T-helper 2 cell (primary cell): ENCODE data around the gene TFB1M.
"Not testable (repeated sequence)": the region's sequence is repeated elsewhere in the genome, so short reads cannot be mapped to it uniquely, and the experiment has no call there.

ENCODE experiments used
- DNase-seq, 5 experiments: peaks; one replicate each; pipeline versions ENCODE4 v3.0.0 to v3.0.0-alpha.2; 2012 to 2022
- total RNA-seq, 2 donors: gene quantifications; one replicate each; lab custom pipeline; 2026; lab: John Stamatoyannopoulos, UW

Gene TFB1M
- 4.4 to 11.8 reads per million in 2 donors for total RNA-seq

DNA sequence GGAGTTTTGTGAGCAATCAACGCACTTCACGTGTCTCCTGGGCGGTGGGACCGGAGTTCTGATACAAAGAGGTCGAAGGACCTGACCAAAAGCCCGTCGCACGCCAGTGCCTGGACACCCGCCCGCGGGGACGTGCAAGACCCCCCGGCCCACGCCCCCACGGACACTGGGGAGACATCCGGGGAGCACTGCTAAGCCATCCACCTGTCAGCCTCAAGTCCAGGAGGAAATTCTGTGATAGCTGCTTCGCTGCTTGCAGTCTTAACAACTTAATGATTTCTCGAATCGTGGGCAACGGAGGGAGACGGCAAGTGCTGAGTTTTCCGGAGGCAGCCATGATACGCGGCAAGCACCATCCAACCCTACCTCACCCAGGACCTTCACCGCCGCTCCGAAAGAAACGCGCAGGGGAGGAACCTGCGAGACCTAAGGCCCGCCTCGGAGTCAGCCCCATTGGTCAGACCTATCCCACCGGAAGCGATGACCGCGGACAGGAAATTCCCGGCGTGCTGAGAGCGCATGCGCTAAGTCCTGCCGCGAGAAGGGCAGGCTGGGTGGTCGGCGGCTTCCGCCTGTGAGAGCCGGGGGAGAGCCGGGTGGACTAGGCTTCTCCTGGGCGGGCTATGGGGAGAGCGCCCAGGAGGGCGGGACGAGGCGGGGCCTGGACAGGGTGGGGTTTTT lies at the start of gene TFB1M:
Gene TFB1M, minus strand, starts transcription at position 393 of the 681 bp plus-strand sequence. Its CDS starts 56 bp downstream, at position 337.
- DNase-seq, result peak; percentile 88 to 99 (median 97)

DNA sequence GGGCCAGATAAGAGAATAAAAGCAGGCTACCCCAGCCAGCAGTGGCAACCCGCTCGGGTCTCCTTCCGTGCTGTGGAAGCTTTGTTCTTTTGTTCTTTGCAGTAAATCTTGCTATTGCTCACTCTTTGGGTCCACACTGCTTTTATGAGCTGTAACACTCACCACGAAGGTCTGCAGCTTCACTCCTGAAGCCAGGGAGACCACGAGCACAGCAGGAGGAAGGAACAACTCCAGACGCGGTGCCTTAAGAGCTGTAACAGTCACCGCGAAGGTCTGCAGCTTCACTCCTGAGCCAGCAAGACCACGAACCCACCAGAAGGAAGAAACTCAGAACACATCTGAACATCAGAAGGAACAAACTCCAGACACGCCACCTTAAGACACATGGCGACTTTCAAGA lies 49.7 kb upstream of the TFB1M start:
- DNase-seq, result not testable (repeated sequence)

DNA sequence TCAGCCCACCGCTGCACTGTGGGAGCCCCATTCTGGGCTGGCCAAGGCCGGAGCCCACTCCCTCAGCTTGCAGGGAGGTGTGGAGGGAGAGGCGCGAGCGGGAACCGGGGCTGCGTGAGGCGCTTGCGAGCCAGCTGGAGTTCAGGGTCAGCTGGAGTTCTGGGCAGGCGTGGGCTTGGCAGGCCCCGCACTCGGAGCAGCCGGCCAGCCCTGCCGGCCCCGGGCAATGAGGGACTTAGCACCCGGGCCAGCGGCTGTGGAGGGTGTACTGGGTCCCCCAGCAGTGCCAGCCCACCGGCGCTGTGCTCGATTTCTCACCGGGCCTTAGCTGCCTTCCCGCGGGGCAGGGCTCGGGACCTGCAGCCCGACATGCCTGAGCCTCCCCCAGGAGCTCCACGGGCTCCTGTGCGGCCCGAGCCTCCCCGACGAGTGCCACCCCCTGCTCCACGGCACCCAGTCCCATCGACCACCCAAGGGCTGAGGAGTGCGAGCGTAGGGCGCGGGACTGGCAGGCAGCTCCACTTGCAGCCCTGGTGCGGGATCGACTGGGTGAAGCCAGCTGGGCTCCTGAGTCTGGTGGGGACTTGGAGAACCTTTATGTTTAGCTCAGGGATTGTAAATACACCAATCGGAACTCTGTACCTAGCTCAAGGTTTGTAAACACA lies 48.8 kb upstream of the TFB1M start:
- not testable (repeated sequence) for DNase-seq

DNA sequence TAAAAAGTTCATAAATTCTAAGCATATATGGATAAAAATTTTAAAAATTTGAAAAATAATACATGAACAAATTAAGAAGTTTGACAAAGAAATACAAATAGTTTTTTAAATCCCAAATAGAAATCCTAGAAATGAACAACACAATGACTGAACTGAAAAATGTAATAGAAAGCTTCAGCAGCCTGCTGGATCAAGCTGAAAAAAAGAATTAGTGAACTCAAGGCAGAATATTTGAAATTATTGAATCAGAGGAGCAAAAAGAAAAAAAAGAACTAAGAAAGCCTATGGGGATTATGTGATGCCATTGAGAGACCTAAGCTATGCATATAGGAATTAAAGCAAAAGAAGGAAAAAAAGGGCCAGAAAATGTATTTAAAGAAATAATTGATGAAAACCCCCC lies 39.9 kb upstream of the TFB1M start:
- DNase-seq, result no peak

DNA sequence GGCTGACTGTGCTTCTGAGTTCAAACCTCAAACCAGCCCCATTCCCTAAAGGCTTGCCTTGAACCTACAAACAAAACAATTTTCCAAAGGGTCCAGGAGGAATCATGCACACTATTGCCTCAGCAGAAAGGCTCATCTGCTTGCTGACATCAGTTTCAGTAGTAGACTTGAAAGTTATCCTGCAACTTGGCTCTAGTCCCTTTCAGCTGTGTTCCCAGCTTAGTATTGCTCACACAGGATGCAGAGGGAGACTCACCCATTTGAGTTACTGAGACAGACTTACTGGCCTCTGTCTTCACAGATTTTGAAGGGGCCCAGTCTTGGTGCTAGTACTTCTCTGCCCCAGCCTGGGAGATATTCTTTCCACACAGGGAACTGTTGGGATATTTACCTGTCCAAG lies 38.5 kb upstream of the TFB1M start:
- no peak for DNase-seq

DNA sequence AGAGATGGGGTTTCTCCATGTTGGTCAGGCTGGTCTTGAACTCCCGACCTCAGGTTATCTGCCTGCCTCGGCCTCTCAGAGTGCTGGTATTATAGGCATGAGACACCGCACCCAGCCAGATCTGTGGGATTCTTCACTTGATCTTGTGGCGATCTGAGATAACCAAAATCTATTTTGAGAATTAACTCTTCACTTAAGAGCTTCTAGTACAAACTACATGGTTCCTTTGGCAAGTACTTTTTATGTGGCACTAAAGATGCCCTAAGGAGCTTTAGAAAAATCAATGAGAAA lies 37.8 kb upstream of the TFB1M start:
- no peak for DNase-seq

DNA sequence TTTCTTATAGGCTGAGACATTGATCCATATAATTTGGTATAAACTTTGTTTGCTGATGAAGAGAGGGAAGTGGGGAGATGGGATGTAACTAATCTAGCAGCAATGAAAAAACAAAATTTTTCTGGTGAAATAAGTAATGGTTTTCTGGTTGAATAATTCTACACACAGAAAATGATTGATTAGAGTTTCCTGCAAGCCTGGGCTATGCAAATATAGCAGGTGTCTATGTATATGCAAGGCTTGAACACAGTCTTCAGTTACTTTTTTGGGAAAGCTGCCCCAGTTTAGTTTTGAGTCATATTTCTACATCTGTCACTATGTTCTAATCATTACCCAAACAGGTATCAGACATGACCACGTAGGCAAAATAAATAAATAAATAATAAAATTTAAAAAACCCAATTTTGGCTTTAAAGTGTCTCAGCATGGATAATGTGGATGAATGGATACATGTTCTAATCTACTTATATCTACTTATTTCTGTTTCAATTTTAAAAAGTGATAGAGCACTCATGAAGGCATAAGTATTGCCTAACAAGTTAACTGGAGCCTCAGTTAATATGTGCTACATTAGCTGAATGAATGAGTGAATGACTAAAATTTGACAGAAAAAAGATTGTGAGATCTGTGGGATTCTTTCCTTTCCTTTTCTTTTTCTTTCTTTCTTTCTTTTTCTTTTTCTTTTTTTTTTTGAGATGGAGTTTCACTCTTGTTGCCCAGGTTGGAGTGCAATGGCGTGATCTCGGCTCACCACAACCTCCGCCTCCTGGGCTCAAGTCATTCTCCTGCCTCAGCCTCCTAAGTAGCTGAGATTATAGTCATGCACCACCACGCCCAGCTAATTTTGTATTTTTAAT lies 37.2 kb upstream of the TFB1M start:
- DNase-seq, result no peak

DNA sequence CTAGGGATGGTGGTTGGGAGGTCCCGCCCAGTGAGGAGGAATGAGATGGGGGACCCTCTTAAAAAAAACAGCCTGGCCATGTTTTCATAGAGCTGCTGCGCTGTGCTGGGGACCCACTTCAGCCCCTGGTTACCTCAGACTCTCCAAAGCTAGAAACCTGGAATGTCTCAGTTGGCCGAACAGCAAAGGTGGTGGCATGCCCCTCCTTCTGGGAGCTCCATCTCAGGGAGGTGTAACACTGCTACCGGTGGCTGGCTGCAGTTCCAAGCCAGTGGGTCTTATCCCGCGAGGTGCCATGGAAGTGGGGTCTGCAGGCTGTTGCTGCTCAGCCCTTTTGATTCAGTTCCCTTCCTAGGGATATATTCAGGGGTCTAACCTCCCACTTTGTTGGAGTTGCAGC lies 35.7 kb upstream of the TFB1M start:
- no peak for DNase-seq

DNA sequence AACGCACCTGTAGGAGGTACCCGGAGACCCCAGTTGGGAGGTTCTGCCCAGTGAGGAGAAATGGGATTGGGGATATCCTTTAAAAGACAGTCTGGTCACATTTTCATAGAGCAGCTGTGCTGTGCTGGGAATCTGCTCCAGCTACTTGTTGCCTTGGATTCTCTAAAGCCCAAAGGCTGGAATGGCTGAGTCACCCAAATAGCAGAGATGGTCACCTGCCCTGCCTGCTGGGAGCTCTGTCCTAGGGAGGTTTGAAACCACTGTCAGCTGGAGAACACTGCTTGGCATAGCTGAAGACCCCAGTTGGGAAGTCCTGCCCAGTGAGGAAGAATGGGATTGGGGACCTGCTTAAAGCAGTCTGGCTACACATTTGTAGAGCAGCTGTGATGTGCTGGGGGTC lies 34.8 kb upstream of the TFB1M start:
- DNase-seq, result no peak

DNA sequence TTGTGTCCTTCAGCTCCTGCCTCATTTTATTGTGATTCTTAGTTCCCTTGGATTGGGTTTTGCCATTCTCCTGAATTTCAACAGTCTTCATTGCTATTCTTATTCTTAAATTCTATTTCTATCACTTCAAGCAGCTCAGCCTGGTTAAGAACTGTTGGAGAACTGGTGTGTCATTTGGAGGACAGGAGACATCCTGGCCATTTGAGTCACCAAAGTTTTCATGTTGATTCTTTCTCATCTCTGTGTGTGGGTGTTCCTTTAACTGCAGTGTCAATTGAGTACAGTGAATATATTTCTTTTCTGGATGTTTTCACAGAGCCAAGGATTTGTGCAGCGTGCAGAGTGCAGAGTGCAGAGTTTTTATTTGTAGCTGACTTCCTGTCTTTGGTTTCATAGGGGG lies 33.5 kb upstream of the TFB1M start:
- DNase-seq, result no peak

DNA sequence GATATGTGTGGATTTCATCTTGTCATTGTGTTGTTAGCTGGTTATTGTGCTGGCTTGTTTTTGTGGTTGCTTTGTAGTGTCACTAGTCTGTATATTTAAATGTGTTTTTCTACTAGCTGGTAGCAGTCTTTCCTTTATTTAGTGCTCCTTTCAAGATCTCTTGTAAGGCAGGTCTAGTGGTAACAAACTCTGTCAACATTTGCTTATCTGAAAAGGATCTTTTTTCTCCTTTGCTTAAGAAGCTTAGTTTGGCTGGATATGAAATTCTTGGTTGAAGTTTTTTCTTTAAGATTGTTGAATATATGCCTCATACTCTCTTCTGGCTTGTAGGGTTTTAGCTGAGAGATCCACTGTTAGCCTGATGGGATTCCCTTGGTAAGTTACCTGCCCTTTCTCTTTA lies 32.7 kb upstream of the TFB1M start:
- DNase-seq, result no peak

DNA sequence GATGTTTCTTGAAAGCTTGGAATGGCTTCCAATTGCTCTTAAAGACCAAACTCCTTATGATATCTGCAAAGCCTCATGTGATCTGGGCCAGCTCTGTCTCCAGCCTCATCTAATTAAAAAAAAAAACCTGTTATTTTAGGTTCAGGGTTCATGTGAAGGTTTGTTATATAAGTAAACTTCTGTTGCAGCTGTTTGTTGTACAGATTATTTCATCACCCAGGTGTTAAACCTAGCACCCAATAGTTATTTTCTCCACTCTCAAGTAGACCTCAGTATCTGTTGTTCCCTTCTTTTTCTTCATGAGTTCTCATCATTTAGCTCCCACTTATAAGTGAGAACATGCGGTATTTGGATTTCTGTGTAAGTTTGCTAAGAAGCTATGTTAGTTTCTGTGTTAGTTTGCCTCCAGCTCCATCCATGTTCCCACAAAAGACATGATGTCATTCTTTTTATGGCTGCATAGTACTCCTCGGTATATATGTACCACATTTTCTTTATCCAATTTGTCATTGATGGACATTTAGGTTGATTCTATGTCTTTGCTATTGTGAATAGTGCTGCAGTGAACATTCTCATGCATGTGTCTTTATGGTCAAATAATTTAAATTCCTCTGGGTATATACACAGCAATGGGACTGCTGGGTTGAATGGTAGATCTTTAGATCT lies 30.2 kb upstream of the TFB1M start:
- DNase-seq, result no peak

DNA sequence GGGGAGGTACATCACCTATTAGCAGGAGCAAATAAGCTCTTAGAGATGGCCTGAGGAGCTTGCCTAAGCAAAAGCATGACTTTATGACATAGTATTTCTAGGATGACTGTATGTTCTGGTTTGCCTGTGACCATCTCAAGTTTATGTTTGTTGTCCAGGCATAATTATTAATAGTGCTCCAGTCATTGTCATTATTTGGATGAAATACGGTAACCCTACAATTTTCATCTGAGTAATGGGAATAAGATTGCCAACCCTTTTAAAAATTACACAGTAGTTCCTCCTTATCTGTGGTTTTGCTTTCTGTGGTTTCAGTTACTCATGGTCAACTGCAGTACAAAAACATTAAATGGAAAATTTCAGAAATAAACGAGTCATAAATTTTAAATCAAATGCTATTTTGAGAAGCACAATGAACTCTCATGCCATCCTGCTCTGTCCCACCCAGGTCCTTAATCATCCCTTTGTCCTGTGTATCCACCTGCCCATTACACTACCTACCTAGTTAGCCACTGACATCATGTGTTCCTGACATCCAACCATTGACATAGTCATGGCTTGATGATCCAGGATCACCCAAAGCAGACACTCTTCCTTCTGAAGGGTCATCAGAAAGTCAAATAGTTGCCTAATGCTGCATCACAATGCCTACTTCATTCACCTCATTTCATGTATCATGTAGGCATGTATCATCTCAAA lies 27.0 kb upstream of the TFB1M start:
- no peak for DNase-seq

DNA sequence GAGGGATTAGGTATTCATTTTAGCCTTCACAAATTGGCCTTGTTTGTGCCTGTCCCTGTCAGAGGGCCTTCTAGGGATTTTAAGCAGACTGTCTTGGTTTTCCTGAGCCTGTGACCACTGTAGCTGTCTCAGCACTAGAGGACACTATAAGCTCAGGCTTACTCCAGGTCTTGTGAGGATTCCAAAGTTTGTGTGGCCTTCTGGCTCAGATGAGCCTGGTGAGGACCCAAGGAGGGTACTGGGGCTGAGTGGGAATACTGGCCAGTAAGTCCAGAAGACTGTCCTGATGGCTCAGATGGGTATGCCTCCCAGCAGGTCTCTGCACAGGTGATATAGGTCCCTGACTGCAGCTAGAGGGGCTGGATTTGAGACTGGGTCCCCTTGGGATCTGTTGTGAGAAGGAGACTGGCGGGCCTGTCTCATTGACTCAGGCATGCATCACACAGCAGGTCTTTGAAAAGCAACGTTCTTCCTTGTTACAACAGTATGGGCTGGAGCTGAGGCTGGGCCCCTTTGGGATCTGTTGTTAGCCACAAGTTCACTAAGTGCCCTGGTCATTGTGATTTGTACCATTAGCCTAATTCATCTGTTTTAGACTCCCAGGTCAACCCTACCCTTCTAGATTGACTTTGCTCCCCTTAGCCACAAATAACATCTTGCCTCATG lies 26.3 kb upstream of the TFB1M start:
- no peak for DNase-seq

DNA sequence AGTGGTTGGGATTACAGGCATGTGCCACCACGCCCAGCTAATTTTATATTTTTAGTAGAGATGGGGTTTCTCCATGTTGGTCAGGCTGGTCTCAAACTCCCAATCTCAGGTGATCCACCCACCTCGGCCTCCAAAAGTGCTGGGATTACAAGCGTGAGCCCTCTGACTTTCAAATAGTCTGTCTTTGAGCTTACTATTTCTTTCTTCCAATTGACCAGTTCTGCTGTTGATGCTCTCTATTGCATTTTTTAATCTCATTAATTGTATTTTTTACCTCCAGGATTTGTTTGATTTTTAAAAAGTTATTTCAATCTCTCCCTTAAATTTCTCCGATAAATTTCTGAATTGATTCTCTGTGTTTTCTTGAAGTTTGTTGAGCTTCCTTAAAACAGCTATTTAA lies 25.6 kb upstream of the TFB1M start:
- not testable (repeated sequence) for DNase-seq

DNA sequence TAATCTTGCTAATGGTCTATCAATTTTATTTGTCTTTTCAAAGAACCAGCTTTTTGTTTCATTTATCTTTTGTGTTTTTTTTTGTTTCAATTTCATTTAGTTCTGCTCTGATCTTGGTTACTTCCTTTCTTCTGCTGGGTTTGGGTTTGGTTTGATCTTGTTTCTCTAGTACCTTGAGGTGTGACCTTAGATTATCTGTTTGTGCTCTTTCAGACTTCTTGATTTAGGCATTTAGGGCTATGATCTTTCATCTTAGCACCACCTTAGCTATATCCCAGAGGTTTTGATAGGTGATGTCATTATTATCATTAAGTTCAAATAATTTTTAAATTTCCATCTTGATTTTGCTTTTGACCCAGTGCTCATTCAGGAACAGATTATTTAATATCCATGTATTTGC lies 24.0 kb upstream of the TFB1M start:
- not testable (repeated sequence) for DNase-seq

DNA sequence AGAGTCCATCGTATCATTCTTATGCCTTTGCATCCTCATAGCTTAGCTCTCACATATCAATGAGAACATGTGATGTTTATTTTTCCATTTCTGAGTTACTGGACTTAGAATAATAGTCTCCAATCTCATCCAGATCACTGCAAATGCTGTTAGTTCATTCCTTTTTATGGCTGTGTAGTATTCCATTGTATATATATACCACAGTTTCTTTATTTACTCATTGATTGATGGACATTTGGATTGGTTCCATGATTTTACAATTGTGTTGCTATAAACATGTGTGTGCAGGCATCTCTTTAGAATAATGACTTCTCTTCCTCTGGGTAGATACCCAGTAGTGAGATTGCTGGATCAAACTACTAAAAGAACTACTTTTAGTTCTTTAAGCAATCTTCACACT lies 21.0 kb upstream of the TFB1M start:
- no peak for DNase-seq

DNA sequence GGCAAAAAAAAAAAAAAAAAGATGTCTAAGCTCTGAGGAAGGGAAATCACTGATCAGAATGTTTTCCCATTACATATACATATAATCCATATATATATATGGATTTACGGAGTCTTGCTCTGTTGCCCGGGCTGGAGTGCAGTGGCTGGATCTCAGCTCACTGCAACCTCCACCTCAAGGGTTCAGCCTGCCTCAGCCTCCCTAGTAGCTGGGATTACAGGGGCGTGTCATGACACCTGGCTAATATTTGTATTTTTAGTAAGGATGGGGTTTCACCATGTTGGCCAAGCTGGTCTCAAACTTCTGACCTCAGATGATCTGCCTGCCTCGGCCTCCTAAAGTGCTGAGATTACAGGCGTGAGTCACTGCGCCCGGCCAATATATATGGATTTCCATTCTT lies 19.8 kb upstream of the TFB1M start:
- not testable (repeated sequence) for DNase-seq

DNA sequence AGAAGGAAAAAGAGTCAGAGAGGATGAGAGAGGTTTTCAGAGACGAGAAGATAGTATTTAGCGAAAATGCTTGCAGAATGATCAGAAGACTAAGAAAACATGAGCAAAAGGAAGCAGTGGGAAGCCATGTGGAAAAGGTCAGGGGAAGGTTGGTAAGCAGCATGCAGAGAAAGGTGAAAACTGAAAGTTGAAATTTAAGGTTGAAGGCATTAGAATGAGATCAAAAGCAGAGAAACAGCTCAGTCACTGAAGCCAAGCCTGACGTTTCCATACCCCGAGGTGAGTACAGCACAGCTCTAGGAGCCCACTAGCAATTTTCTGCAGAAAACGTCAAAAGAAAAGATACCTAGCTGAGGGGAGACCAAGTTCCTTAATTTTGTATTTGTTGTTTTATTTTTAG lies 19.1 kb upstream of the TFB1M start:
- no peak for DNase-seq

DNA sequence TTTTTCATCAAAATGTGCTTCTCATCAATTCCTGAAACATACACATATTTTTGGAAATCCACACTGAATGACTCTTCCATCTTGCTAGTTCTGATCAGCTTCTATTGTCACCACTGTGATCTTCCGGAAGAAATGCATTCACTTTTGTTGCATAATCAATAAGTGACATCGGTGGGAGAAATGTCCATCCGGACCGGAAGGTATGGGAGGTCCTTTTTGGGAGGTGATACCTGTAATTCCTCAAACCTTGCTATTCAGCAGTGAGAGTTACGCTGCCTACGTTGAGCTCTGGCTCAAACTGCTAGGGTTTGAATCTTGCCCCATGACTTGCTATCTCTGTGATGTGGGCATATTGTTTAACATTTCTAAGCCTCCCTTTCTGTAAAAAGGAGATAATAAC lies 16.6 kb upstream of the TFB1M start:
- no peak for DNase-seq

DNA sequence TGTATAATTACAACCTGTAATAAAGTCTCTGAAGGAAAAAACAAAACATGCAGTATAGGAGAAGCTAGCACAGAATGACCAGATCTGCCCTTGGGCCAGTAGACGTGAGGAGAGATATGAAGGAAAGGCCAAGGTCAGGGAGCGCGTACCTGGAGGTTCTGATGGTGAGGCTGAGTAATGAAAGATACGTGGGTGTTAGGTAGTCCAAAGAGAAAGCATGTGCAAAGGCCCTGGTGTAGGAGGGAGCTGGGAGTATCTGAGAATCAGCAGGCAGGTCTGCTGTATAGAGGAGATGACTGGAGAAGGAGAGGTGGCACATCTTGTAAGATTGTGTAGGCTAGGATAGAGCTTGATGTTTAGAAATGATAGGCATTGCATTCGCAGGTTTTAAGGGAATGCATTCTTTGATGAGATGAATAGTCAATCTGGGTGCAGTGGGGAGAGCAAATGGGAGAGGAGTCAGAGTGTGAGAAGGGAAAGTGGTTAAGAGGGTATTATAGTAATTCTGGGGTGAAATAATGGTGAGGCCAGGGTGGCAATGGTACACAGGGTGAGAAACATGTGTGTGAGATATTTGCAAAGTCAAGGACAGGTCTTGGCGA lies 15.9 kb upstream of the TFB1M start:
- no peak for DNase-seq
